Suprapubic skin (tissue), 4 donors: ENCODE measurements around the gene GNB3. TPM values are rescaled to one million over a fixed set of nuclear protein-coding genes. Genes with fewer than 3 reads are reported as not detected.

Source experiments
- DNase-seq, 2 donors: peaks; one replicate each; pipeline ENCODE4 v3.0.0-alpha.2; 2019; ENCODE audit warnings: low spot score in 2 of 2
- H3K27ac ChIP-seq: fragments of 200-600 bp; sonication (generic); one replicate; pipeline ENCODE4 v1.5.1; 2019
- H3K27me3 ChIP-seq: fragments of 200-600 bp; sonication (generic); one replicate; pipeline ENCODE4 v1.5.1; 2019
- H3K36me3 ChIP-seq: fragments of 200-600 bp; sonication (generic); one replicate; pipeline ENCODE4 v1.5.1; 2019
- H3K4me1 ChIP-seq: fragments of 200-600 bp; sonication (generic); one replicate; pipeline ENCODE4 v1.5.1; 2019
- H3K4me3 ChIP-seq: fragments of 200-600 bp; sonication (generic); one replicate; pipeline ENCODE4 v1.5.1; 2019; ENCODE audit warnings: mild to moderate bottlenecking
- H3K9me3 ChIP-seq: fragments of 200-600 bp; sonication (generic); one replicate; pipeline ENCODE4 v1.5.1; 2019
- CTCF ChIP-seq, 2 donors: fragments of 200-600 bp in 1 of 2; fragments of 450-650 bp in 1 of 2; sonication (generic) in 1 of 2; IDR thresholded peaks; one replicate each; pipeline ENCODE4 v1.5.1; 2016 to 2019; ENCODE audit warnings: antibody characterized with exemption in 2 of 2, mild to moderate bottlenecking in 1 of 2, moderate library complexity in 1 of 2
- EP300 ChIP-seq: sonication (generic); formaldehyde crosslinking; IDR thresholded peaks from one replicate; pipeline ENCODE4 v1.6.1; 2017; ENCODE audit warnings: antibody characterized with exemption
- POLR2A ChIP-seq, 2 donors: fragments of 450-650 bp; IDR thresholded peaks; one replicate each; pipeline ENCODE4 v1.6.1; 2017; ENCODE audit warnings: antibody characterized with exemption in 2 of 2, mild to moderate bottlenecking in 2 of 2, moderate library complexity in 2 of 2
- POLR2AphosphoS5 ChIP-seq, 3 donors: sonication (generic); formaldehyde crosslinking; IDR thresholded peaks; one replicate each; pipeline ENCODE4 v1.6.1; 2017; ENCODE audit warnings: antibody characterized with exemption in 3 of 3
- WGBS: methylation state at CpG from one replicate; pipeline ENCODE4 v1.1.5; 2018; 5-methylcytosine and 5-hydroxymethylcytosine counted together
- total RNA-seq, 4 donors: library from RNA; depleted of rRNA; stranded (reverse); fragments of >200 nt; gene quantifications; one replicate each; pipeline ENCODE4 v1.1.0, GENCODE V29; 2016

Gene GNB3
- total RNA-seq, 4 donors from 2014 or later, result 0.72 to 1.5 (median 1.4) TPM; not detected in 1

DNA sequence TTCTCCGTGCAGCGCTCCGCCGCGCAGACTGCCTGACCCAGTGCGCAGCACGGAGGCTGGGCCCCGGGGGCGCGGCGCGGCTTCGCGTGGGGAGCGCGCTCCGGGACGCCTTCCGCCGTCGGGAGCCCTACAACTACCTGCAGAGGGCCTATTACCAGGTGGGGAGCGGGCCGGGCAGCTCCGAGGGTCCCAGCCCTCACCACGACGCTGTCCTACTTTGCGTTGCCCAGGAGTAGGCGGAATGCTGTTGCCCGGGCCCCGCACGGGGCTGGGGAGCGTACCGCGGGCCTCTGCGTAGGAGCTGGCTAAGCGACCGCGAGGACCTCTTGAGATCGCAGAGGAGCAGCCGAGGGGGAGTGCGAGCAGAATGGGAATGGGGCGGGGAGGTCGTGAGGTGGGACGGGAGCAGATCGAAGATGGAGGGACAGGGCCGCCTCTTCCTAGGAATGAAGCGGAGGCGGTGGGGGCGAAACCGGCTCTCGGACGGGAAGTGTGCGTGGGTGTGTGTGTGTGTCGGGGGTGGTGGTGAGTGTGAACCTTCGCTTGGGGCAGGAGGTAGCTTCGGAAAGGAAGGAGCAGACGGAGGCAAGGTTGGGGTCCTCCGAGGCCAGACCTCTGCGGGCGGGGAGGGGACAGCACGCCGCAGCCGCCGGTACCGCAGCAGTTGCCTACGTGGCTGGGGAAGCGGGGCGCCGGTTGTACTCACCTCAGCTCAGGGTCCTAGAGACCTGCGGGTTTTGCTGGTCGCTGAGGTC, 11.8 kb upstream of the GNB3 start:
- Histone ChIP-seq H3K4me1 (peaks cover 40% of the 10 kb centered on the region), H3K4me3 (peak overlapping the region; percentile 75), H3K9me3 (no peaks in the 10 kb centered on the region), H3K36me3 (peaks cover 10% of the 10 kb centered on the region), H3K27me3 (peaks cover 17% of the 10 kb centered on the region), H3K27ac (peak overlapping the region; percentile 57)
- DNase-seq, result peak in 1 of 2 donors; percentile 70
- 0% methylated on average over 39 of the region's 71 CpGs for WGBS
- TF ChIP-seq POLR2AphosphoS5 (IDR thresholded peaks at IDR 0.05), result no peak
- TF ChIP-seq CTCF (IDR thresholded peaks at IDR 0.05), result no peak
- no peak for TF ChIP-seq EP300
- no peak for TF ChIP-seq POLR2A (IDR thresholded peaks at IDR 0.05)

- Histone ChIP-seq H3K4me1 (peaks cover 40% of the 10 kb centered on the region), H3K4me3 (peak overlapping the region; percentile 75), H3K36me3 (peaks cover 18% of the 10 kb centered on the region), H3K9me3 (no peaks in the 10 kb centered on the region), H3K27me3 (peaks cover 13% of the 10 kb centered on the region), H3K27ac (peak overlapping the region; percentile 57)
- WGBS, result 45% methylated on average over 13 of the region's 19 CpGs
- no peak for TF ChIP-seq EP300
- no peak for TF ChIP-seq POLR2AphosphoS5 (IDR thresholded peaks at IDR 0.05)
- no peak for TF ChIP-seq POLR2A (IDR thresholded peaks at IDR 0.05)
- TF ChIP-seq CTCF (IDR thresholded peaks at IDR 0.05), result no peak
- no peak for DNase-seq
These were observed 11.0 kb upstream of the GNB3 start for GRCh38 chr12:6829536-6830220.

GRCh38 chr12:6830286-6830890, 10.3 kb upstream of the GNB3 start:
- Histone ChIP-seq H3K4me1 (peaks cover 34% of the 10 kb centered on the region), H3K36me3 (peaks cover 18% of the 10 kb centered on the region), H3K9me3 (no peaks in the 10 kb centered on the region), H3K27ac (no peak overlapping the region), H3K4me3 (no peak overlapping the region), H3K27me3 (peaks cover 7% of the 10 kb centered on the region)
- 91% methylated on average over 11 of the region's 11 CpGs for WGBS
- DNase-seq, result no peak
- TF ChIP-seq POLR2A (IDR thresholded peaks at IDR 0.05) (no peak), EP300 (no peak), CTCF (IDR thresholded peaks at IDR 0.05) (no peak)

GRCh38 chr12:6830999-6831398, 9.7 kb upstream of the GNB3 start:
- 87% methylated on average over 6 of the region's 6 CpGs for WGBS
- H3K36me3 ChIP-seq, result peaks cover 18% of the 10 kb centered on the region
- peaks cover 3% of the 10 kb centered on the region for H3K27me3 ChIP-seq
- H3K4me1 ChIP-seq, result peaks cover 29% of the 10 kb centered on the region
- TF ChIP-seq EP300 (no peak), CTCF (IDR thresholded peaks at IDR 0.05) (no peak), POLR2A (IDR thresholded peaks at IDR 0.05) (no peak), POLR2AphosphoS5 (IDR thresholded peaks at IDR 0.05) (no peak)
- no peak for DNase-seq
- H3K4me3 ChIP-seq, result no peak overlapping the region
- H3K27ac ChIP-seq, result no peak overlapping the region
- H3K9me3 ChIP-seq, result no peaks in the 10 kb centered on the region

- H3K4me3 ChIP-seq, result no peak overlapping the region
- no peaks in the 10 kb centered on the region for H3K9me3 ChIP-seq
- H3K4me1 ChIP-seq, result peaks cover 29% of the 10 kb centered on the region
- no peak for TF ChIP-seq POLR2A (IDR thresholded peaks at IDR 0.05)
- no peak for TF ChIP-seq CTCF (IDR thresholded peaks at IDR 0.05)
- no peak for TF ChIP-seq POLR2AphosphoS5 (IDR thresholded peaks at IDR 0.05)
- no peak for TF ChIP-seq EP300
- no peaks in the 10 kb centered on the region for H3K27me3 ChIP-seq
- WGBS, result 86% methylated on average over 12 of the region's 12 CpGs
- DNase-seq, result no peak
- no peak overlapping the region for H3K27ac ChIP-seq
- H3K36me3 ChIP-seq, result peaks cover 18% of the 10 kb centered on the region
These were observed 9.2 kb upstream of the GNB3 start for GRCh38 chr12:6831450-6831995.
